Naive thymus-derived CD8-positive, alpha-beta T cell (primary cell): ENCODE data around the gene BTN1A1. TPM values are rescaled to one million over a fixed set of nuclear protein-coding genes. Genes with fewer than 3 reads are reported as not detected.
"Not testable (repeated sequence)": the region's sequence is repeated elsewhere in the genome, so short reads cannot be mapped to it uniquely, and the experiment has no call there.

Experiments
- ATAC-seq, 2 donors: fragments of 150-1000 bp; cut with Tn5 transposase in 1 of 2; sonication (Bioruptor Pico), chemical (Tn5 transposase) in 1 of 2; 1 replicate in 1 of 2; 2 replicates in 1 of 2; pipeline ENCODE4 v1.10.0; 2021; ENCODE audit warnings: mild to moderate bottlenecking in 2 of 2, moderate library complexity in 2 of 2
- POLR2A ChIA-PET: fragments of 350-600 bp; sonication (Branson Sonifier 250); formaldehyde crosslinking; loops from one replicate; lab custom pipeline; 2021; ENCODE audit warnings: antibody characterized with exemption; lab: Charles Lee
- DNase-seq, 10 donors: peaks; one replicate each; pipeline versions ENCODE4 v3.0.0 to v3.0.0-alpha.2; 2020 to 2022
- H3K27ac Mint-ChIP-seq, 10 donors: one replicate each; pipeline ENCODE4 v1.8.0; 2020 to 2022; ENCODE audit warnings: mild to moderate bottlenecking in 10 of 10, mixed read lengths in 10 of 10, moderate library complexity in 4 of 10, inconsistent platforms in 1 of 10
- H3K27me3 Mint-ChIP-seq, 5 donors: one replicate each; pipeline ENCODE4 v1.8.0; 2021 to 2022; ENCODE audit warnings: mixed read lengths in 5 of 5
- H3K36me3 Mint-ChIP-seq, 3 donors: one replicate each; pipeline ENCODE4 v1.8.0; 2020 to 2022; ENCODE audit warnings: mixed read lengths in 3 of 3, mild to moderate bottlenecking in 2 of 3, inconsistent platforms in 1 of 3
- H3K4me1 Mint-ChIP-seq, 4 donors: one replicate each; pipeline ENCODE4 v1.8.0; 2021 to 2022; ENCODE audit warnings: mixed read lengths in 4 of 4
- H3K4me3 Mint-ChIP-seq, 10 donors: one replicate each; pipeline ENCODE4 v1.8.0; 2020 to 2022; ENCODE audit warnings: mild to moderate bottlenecking in 10 of 10, mixed read lengths in 10 of 10, moderate library complexity in 6 of 10, inconsistent platforms in 1 of 10
- H3K9me3 Mint-ChIP-seq, 9 donors: one replicate each; pipeline ENCODE4 v1.8.0; 2020 to 2022; ENCODE audit warnings: mixed read lengths in 9 of 9, mild to moderate bottlenecking in 3 of 9, inconsistent platforms in 1 of 9, moderate library complexity in 1 of 9
- polyA plus RNA-seq, 3 donors: library from polyadenylated mRNA; unstranded; fragments of 300-500 nt; fragmentation: Illumina TruSeq; gene quantifications; one replicate each; pipeline ENCODE4 v1.2.3, GENCODE V29; 2021
- total RNA-seq, 8 experiments: library from RNA in 2 of 8; stranded (reverse) in 2 of 8; gene quantifications; one replicate each; pipeline ENCODE4 v1.2.3 and lab custom pipeline; 2021 to 2026

BTN1A1 gene
- total and polyA plus RNA-seq, 5 experiments from 2014 or later: not detected

- H3K27me3 Mint-ChIP-seq: peaks cover 0 to 3% (median 0%) of the 10 kb centered on the region in 5 donors
- H3K4me1 Mint-ChIP-seq: peaks cover 13 to 37% (median 34%) of the 10 kb centered on the region in 4 donors
- DNase-seq (peak in 2 of 10 donors; percentile 12 to 72), ATAC-seq (peak; percentile 28 to 50)
- H3K4me3 Mint-ChIP-seq: peak overlapping the region; percentile 76 to 90 (median 84)
- H3K9me3 Mint-ChIP-seq: peaks cover 0 to 6% (median 0%) of the 10 kb centered on the region in 9 donors
- peaks cover 0 to 2% (median 0%) of the 10 kb centered on the region in 3 donors for H3K36me3 Mint-ChIP-seq
- peak overlapping the region; percentile 86 to 98 (median 95) for H3K27ac Mint-ChIP-seq
- POLR2A ChIA-PET: interaction anchor here (0.5 to 5.3 kb wide), 9 partner anchors 8 to 198 kb away, joined by 3 to 59 read pairs (median 4); partner anchors contain the start of gene HMGN4
Observed at GRCh38 chr6:26520237-26520849, 20.2 kb downstream of the BTN1A1 start.

GRCh38 chr6:26520850-26521599 lies 20.9 kb downstream of the BTN1A1 start:
- DNase-seq (peak; percentile 76 to 92 (median 86)), ATAC-seq (peak; percentile 70 to 82)
- Mint-ChIP-seq H3K4me1 (peaks cover 13 to 41% (median 34%) of the 10 kb centered on the region in 4 donors), H3K36me3 (peaks cover 0 to 2% (median 0%) of the 10 kb centered on the region in 3 donors), H3K4me3 (peak overlapping the region; percentile 73 to 97 (median 89)), H3K27me3 (peaks cover 0 to 3% (median 0%) of the 10 kb centered on the region in 5 donors), H3K27ac (peak overlapping the region; percentile 67 to 98 (median 91)), H3K9me3 (peaks cover 0 to 6% (median 0%) of the 10 kb centered on the region in 9 donors)
- POLR2A ChIA-PET: interaction anchor here (0.5 to 5.3 kb wide), 10 partner anchors 12 to 199 kb away, joined by 3 to 59 read pairs (median 6); partner anchors contain the start of gene HMGN4

- peak; percentile 39 to 80 (median 64) for DNase-seq
- Mint-ChIP-seq H3K36me3 (peaks cover 0 to 2% (median 0%) of the 10 kb centered on the region in 3 donors), H3K9me3 (peaks cover 0 to 6% (median 0%) of the 10 kb centered on the region in 9 donors), H3K27ac (peak overlapping the region; percentile 86 to 98 (median 92)), H3K27me3 (peaks cover 0 to 3% (median 0%) of the 10 kb centered on the region in 5 donors), H3K4me3 (peak overlapping the region; percentile 73 to 97 (median 89)), H3K4me1 (peaks cover 13 to 41% (median 34%) of the 10 kb centered on the region in 4 donors)
- POLR2A ChIA-PET: interaction anchor here (0.6 to 5.3 kb wide), 9 partner anchors 11 to 57 kb away, joined by 3 to 59 read pairs (median 7); partner anchors contain the start of gene HMGN4
- peak; percentile 40 to 73 for ATAC-seq
Observed at GRCh38 chr6:26521600-26522391, 21.7 kb downstream of the BTN1A1 start.

GRCh38 chr6:26522486-26523228 lies 22.6 kb downstream of the BTN1A1 start:
- not testable (repeated sequence) for H3K9me3 Mint-ChIP-seq, H3K36me3 Mint-ChIP-seq, H3K27me3 Mint-ChIP-seq, ATAC-seq
- POLR2A ChIA-PET: interaction anchor here (0.6 to 5.3 kb wide), 7 partner anchors 10 to 58 kb away, joined by 3 to 59 read pairs (median 13); partner anchors contain the start of gene HMGN4
- Mint-ChIP-seq H3K27ac (peak overlapping the region; percentile 81 to 98 (median 88)), H3K4me3 (peak overlapping the region; percentile 62 to 95 (median 86)), H3K4me1 (peaks cover 13 to 41% (median 35%) of the 10 kb centered on the region in 4 donors)
- DNase-seq: peak in 3 of 10 donors; percentile 10 to 24 (median 15)

GRCh38 chr6:26524314-26524713 lies 24.2 kb downstream of the BTN1A1 start:
- not testable (repeated sequence) for DNase-seq, H3K4me3 Mint-ChIP-seq, H3K27me3 Mint-ChIP-seq, ATAC-seq, H3K9me3 Mint-ChIP-seq, H3K36me3 Mint-ChIP-seq
- POLR2A ChIA-PET: interaction anchor here (0.9 kb wide), 1 partner anchor 8 kb away, joined by 9 read pairs; no protein-coding TSS in a partner anchor
- Mint-ChIP-seq H3K4me1 (peaks cover 15 to 50% (median 46%) of the 10 kb centered on the region in 4 donors), H3K27ac (peak overlapping the region in 1 of 10 donors; percentile 40)

- POLR2A ChIA-PET: no interaction called here
- H3K4me3 Mint-ChIP-seq: no peak overlapping the region
- DNase-seq (no peak), ATAC-seq (no peak)
- no peak overlapping the region for H3K27ac Mint-ChIP-seq
- peaks cover 0 to 6% (median 0%) of the 10 kb centered on the region in 9 donors for H3K9me3 Mint-ChIP-seq
- peaks cover 0 to 3% (median 0%) of the 10 kb centered on the region in 5 donors for H3K27me3 Mint-ChIP-seq
- peaks cover 0 to 2% (median 0%) of the 10 kb centered on the region in 3 donors for H3K36me3 Mint-ChIP-seq
- H3K4me1 Mint-ChIP-seq: peaks cover 18 to 51% (median 49%) of the 10 kb centered on the region in 4 donors
Observed at GRCh38 chr6:26524722-26525370, 24.7 kb downstream of the BTN1A1 start.

GRCh38 chr6:26525838-26526237 lies 25.7 kb downstream of the BTN1A1 start:
- no peak overlapping the region for H3K27ac Mint-ChIP-seq
- H3K9me3 Mint-ChIP-seq: peaks cover 0 to 6% (median 0%) of the 10 kb centered on the region in 9 donors
- no peak for DNase-seq
- POLR2A ChIA-PET: interaction anchor here (1.0 kb wide), 1 partner anchor 11 kb away, joined by 5 read pairs; no protein-coding TSS in a partner anchor
- H3K4me3 Mint-ChIP-seq: no peak overlapping the region
- H3K4me1 Mint-ChIP-seq: peaks cover 18 to 48% (median 47%) of the 10 kb centered on the region in 4 donors
- no peak for ATAC-seq
- peaks cover 0 to 2% (median 0%) of the 10 kb centered on the region in 3 donors for H3K36me3 Mint-ChIP-seq
- peaks cover 0 to 2% (median 0%) of the 10 kb centered on the region in 5 donors for H3K27me3 Mint-ChIP-seq

- peaks cover 17 to 50% (median 50%) of the 10 kb centered on the region in 4 donors for H3K4me1 Mint-ChIP-seq
- DNase-seq (no peak), ATAC-seq (no peak)
- H3K27ac Mint-ChIP-seq: no peak overlapping the region
- POLR2A ChIA-PET: interaction anchor here (1.0 kb wide), 1 partner anchor 10 kb away, joined by 5 read pairs; no protein-coding TSS in a partner anchor
- H3K9me3 Mint-ChIP-seq: no peaks in the 10 kb centered on the region
- no peaks in the 10 kb centered on the region for H3K27me3 Mint-ChIP-seq
- H3K4me3 Mint-ChIP-seq: no peak overlapping the region
- no peaks in the 10 kb centered on the region for H3K36me3 Mint-ChIP-seq
Observed at GRCh38 chr6:26526928-26527327, 26.8 kb downstream of the BTN1A1 start.

GRCh38 chr6:26530203-26530602 lies 30.1 kb downstream of the BTN1A1 start:
- H3K9me3 Mint-ChIP-seq: peaks cover 0 to 5% (median 0%) of the 10 kb centered on the region in 9 donors
- peaks cover 23 to 53% (median 50%) of the 10 kb centered on the region in 4 donors for H3K4me1 Mint-ChIP-seq
- H3K27ac Mint-ChIP-seq: peak overlapping the region in 7 of 10 donors; percentile 6 to 93 (median 60)
- no peak for ATAC-seq
- no peak for DNase-seq
- peaks cover 0 to 4% (median 0%) of the 10 kb centered on the region in 5 donors for H3K27me3 Mint-ChIP-seq
- H3K4me3 Mint-ChIP-seq: no peak overlapping the region
- H3K36me3 Mint-ChIP-seq: peaks cover 0 to 3% (median 3%) of the 10 kb centered on the region in 3 donors
- POLR2A ChIA-PET: interaction anchor here (0.6 to 1.2 kb wide), 3 partner anchors 55 to 326 kb away, joined by 3 read pairs; a partner anchor contains a TSS

GRCh38 chr6:26531897-26532296 lies 31.8 kb downstream of the BTN1A1 start:
- no peak for DNase-seq
- H3K4me1 Mint-ChIP-seq: peaks cover 27 to 59% (median 57%) of the 10 kb centered on the region in 4 donors
- peaks cover 0 to 4% (median 0%) of the 10 kb centered on the region in 5 donors for H3K27me3 Mint-ChIP-seq
- no peak for ATAC-seq
- peak overlapping the region in 8 of 10 donors; percentile 1 to 99 (median 97) for H3K4me3 Mint-ChIP-seq
- peak overlapping the region; percentile 91 to 99 (median 94) for H3K27ac Mint-ChIP-seq
- POLR2A ChIA-PET: interaction anchor here (0.7 to 3.0 kb wide), 9 partner anchors 8 to 947 kb away, joined by 3 to 58 read pairs (median 4); no protein-coding TSS in a partner anchor
- peaks cover 0 to 5% (median 0%) of the 10 kb centered on the region in 9 donors for H3K9me3 Mint-ChIP-seq
- H3K36me3 Mint-ChIP-seq: peaks cover 0 to 3% (median 3%) of the 10 kb centered on the region in 3 donors
